Thyroid gland (tissue), 4 donors: Measurements from ENCODE around the gene CAMTA1.

Experiments
- CTCF ChIP-seq, 6 experiments: fragments of 200-600 bp in 3 of 6; fragments of 450-650 bp in 3 of 6; sonication (generic) in 3 of 6; IDR thresholded peaks; one replicate each; pipeline ENCODE4 v1.5.1; 2016 to 2019; ENCODE audit warnings: antibody characterized with exemption in 6 of 6, mild to moderate bottlenecking in 2 of 6, inconsistent platforms in 1 of 6, moderate library complexity in 1 of 6
- POLR2A ChIP-seq, 2 donors: fragments of 450-650 bp; IDR thresholded peaks; one replicate each; pipeline ENCODE4 v1.6.1; 2017; ENCODE audit warnings: antibody characterized with exemption in 2 of 2, mild to moderate bottlenecking in 2 of 2, moderate library complexity in 1 of 2

GRCh38 chr1:7582460-7582972, 797.3 kb downstream of the CAMTA1 start:
- TF ChIP-seq CTCF (IDR thresholded peaks at IDR 0.05) = no peak
- no peak for TF ChIP-seq POLR2A (IDR thresholded peaks at IDR 0.05)
